HG03060 (cell line): Measurements from ENCODE around the gene ELFN2.
"Not testable (repeated sequence)": the region's sequence is repeated elsewhere in the genome, so short reads cannot be mapped to it uniquely, and the experiment has no call there.

ENCODE experiments used
- ATAC-seq: cut with Tn5 transposase; IDR thresholded peaks from one replicate; pipeline ENCODE4 v1.9.1; 2021; ENCODE audit warnings: low read depth, moderate number of reproducible peaks; ENCODE audit not compliant: unreplicated experiment

Gene ELFN2

DNA sequence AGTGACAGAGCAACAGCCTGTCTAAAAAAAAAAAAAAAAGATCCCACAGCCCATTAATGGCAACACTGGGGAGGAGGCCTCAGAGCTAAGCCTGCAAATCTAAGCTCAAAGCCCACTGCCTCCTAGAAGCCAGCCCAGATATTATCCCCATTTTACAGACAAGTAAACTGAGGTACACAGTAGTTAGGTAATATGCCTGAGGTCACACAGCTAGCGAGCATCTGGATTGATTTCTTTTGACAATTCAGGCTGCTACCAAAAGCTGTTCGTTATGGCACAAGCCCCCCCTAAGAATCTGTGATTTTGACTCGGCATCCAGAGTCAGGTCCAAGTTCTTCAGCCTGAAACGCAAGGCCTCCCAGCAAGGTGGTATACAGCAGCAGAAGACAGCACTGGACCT is 13.7 kb downstream of the ELFN2 start:
- no peak for ATAC-seq

DNA sequence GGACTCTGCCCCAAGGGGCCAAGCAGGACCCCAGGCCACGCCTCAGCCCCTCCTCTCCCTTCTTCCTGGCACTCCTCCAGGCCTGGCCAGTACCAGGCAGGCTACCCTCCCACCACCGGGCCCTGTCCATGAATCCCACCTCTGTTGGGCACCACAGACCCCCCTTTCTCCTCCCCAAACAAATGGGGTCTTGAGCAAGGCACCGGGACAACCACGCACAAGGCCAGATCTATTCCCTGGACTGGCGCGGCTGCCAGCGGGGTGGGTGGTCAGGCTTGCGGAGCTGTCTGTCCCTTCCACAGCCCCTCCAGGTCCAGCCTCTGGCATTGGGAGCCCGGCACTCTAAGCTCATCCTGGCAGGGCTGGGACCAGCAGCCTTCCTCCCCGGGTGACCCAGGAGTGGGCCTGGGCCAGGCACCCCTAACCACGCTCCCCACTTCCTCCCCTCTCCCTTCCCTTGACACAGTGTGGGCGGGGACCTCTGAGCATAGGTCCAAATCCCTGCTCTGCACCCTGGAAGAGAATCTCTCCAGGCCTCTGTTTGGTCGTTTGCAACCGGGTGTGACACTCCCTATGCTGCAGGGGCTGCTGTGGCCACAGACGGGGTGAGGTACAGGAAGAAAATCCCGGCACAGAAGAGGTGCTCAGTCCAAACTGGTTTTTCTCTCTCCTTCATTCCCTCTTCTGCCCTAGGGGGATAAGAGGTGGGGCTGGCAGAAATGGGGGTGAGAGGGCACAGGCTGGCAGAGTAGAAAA is 14.6 kb downstream of the ELFN2 start:
- ATAC-seq = no peak

DNA sequence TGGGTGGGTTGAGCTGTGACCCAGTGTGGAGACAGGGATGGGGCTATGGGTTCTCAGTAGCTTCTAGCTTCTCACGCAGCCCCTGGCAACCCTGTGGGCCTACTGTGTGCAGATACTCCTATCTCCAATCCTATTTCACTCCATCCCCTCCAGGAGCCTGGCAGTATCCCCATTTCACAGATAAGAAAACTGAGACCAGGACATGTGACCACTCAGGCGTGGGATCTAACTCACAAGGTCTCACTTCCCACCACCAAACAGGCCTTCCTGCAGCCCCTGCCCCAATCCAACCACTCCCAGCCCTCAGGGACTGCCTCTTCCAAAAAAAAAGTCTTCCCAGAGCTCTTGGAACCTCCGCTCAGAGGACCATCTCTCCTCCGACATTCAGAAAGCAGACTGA is 15.6 kb downstream of the ELFN2 start:
- no peak for ATAC-seq

GRCh38 chr22:37410174-37411055 is 16.9 kb downstream of the ELFN2 start:
- no peak for ATAC-seq

- no peak for ATAC-seq
Observed at GRCh38 chr22:37409459-37410050, 17.7 kb downstream of the ELFN2 start.

DNA sequence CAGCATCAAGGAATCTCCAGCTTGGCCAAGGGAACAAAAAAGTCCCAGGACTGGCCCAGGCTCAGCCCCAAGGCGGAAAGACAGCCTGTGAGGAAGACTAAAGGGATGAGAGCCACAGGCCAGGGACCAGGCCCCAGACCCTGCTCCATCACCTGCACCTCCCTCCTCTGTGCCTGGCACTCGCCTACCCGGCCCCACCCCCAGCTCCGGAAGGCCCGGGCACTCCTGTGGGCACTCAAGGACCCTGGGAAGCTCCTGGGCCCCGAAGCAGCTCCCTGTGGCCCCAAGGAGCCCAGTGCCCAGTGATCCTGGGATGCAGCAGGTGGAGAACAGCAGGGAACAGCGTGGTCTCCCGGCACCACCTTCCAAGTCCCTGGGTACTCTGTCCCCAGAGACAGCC is 18.2 kb downstream of the ELFN2 start:
- ATAC-seq = no peak

DNA sequence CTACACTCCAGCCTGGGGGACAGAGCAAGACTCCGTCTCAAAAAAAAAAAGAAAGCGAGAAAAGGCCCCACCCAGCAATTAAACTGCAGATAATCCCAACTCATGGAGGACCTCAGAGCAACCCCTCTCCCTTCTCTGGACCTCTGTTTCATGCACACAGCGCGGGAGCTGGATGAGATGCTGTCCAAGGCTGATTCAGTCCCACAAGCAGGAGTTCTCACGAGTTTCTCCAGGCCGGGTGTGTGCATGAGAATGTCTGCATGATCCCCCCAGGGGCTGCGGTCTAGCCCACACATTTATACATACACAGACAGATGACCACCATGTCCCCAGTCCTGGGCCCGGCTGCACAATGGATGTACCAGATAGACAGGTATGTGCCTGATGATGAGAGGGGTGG is 19.4 kb downstream of the ELFN2 start:
- no peak for ATAC-seq

- ATAC-seq = no peak
Observed at GRCh38 chr22:37406441-37407235, 20.6 kb downstream of the ELFN2 start.

DNA sequence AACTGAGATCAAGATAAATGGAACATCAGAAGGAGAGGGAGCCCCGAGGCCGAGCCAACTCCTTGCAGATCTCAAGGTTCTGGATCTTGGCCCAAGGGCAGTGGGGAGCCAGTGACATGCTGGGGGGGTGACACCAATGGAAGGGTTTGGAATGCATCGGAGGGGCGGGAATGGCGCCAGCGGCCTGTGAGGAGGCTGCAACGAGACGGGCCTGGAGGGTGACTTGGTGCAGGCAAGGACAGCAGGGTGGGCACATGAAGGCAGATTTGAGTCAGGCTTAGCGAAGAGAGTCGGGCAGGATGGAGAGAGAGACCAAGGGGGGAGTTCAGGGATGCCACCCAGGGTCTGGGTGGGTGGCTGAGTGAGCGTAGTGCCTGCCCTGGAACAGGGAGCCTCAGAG is 23.2 kb downstream of the ELFN2 start:
- no peak for ATAC-seq

GRCh38 chr22:37403267-37403960 is 23.9 kb downstream of the ELFN2 start:
- ATAC-seq = no peak

GRCh38 chr22:37402184-37402506 is 25.1 kb downstream of the ELFN2 start:
- no peak for ATAC-seq

- no peak for ATAC-seq
Observed at GRCh38 chr22:37401401-37402183, 25.7 kb downstream of the ELFN2 start.

DNA sequence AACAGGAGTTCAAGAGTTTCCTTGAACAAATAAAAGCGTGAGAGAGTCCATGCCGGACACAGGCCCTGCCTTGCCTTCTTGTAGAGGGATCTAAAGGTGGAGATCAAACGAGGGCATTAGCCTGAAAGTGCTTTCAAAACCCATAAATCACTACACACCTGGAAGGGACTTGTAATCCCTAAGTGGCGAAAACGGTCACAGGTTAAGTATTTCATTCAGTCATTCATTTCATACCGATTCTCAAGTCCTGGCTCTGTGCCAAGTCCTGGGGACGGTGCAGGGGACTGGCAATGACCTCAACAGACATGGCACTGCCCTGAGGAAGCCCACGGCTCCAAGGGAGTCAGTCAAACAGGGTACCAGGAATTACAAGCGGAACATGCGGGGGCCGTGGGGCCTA is 26.6 kb downstream of the ELFN2 start:
- ATAC-seq = no peak

DNA sequence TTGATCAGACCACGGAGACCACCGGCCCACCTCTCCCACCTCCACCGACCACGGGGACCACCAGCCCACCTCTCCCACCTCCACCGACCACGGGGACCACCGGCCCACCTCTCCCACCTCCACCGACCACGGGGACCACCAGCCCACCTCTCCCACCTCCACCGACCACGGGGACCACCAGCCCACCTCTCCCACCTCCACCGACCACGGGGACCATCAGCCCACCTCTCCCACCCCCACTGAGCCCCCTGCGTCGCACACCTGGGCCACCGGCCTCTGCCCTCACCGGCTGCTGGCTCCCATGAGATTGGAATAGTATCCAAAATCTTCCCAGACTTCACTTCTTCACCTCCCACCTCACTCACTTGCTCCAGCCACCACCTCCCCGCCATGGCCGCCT is 27.8 kb downstream of the ELFN2 start:
- ATAC-seq = not testable (repeated sequence)

GRCh38 chr22:37397226-37397625 is 30.1 kb downstream of the ELFN2 start:
- no peak for ATAC-seq

DNA sequence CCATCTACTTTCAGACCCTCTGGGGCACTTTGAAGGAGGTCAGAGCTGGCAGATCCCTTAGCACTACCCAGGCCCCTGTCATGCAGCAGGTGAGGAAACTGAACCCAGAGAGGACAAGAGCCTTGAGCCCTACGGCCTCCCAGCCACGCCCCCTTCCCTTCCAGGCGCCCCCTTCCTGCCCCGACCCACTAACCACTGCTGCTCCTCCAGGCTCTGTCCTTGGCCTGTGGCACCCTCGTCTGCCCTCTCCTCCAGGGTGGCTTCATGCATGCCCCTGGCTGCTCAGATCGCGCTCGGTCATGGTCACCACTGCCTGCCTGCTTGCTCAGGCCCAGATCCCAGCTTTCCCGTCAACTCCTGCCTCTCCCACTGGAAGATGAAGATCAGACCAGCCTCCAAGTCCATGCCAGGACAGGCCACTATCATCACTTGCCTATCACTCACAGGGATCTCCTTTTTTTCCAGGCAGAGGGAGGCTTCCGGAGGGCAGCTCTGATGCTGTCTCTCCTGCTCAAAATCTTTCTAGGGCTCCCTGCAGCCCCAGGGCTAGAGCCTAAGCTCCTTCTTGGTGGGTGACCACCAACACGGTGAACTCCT is 30.7 kb downstream of the ELFN2 start:
- ATAC-seq = no peak

DNA sequence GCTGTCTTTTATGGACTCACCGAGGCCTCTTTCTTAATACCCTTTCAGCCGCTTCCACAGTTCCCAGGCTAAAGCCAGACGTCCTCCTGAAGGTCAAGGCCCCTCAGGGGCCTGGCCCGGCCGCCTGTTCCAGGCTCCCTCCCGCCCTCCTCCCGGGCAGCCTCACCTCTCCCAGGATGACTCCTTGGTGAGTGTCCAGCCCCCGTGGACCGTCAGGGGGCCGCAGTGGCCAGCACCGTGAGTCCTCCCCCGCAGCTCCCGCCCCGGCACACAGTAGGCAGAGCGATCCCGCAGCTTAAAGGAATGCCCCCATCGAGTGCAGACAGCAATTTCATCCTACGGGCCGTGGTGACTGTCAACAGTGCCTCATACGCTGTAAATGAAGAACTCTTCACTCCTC is 32.9 kb downstream of the ELFN2 start:
- no peak for ATAC-seq

DNA sequence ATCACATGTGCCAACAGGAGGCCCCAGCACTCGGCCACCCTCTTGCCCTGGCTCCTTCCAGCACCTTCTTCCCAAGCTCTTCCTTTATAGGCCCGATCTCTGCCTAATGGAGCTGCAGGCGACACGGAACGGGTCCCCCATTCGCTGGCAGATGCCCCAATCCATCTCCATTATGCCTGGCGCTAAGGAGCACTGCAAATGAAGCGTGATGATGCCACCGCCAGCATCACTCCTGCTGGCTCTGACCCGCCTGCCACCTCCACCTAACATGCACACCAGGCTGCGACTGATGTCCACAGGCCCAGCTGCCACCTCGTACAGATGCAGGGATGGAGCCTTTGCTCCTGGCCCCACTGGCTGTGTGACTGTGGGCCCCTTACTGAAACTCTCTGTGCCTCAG is 33.5 kb downstream of the ELFN2 start:
- ATAC-seq = no peak

GRCh38 chr22:37392721-37393328 is 34.5 kb downstream of the ELFN2 start:
- no peak for ATAC-seq
